ENCODE results near the gene SCAND1.
"Not testable (repeated sequence)": the region's sequence is repeated elsewhere in the genome, so short reads cannot be mapped to it uniquely, and the experiment has no call there.

The SCAND1 gene

GRCh38 chr20:35956616-35957015, 2.3 kb upstream of the SCAND1 start:
- DNase-seq, result no peak

GRCh38 chr20:35954907-35955251, 577 bp upstream of the SCAND1 start:
- DNase-seq, result no peak

GRCh38 chr20:35953387-35954199, 709 bp downstream of the SCAND1 start:
- DNase-seq, result no peak

GRCh38 chr20:35952480-35953386, 1.6 kb downstream of the SCAND1 start:
- DNase-seq, result no peak

GRCh38 chr20:35952080-35952479, 2.2 kb downstream of the SCAND1 start:
- not testable (repeated sequence) for DNase-seq

GRCh38 chr20:35950093-35950492, 4.2 kb downstream of the SCAND1 start:
- no peak for DNase-seq

- DNase-seq, result no peak
These were observed 6.4 kb downstream of the SCAND1 start for GRCh38 chr20:35947907-35948306.

- no peak for DNase-seq
These were observed 6.8 kb downstream of the SCAND1 start for GRCh38 chr20:35947489-35947888.

- DNase-seq, result no peak
These were observed 12.1 kb downstream of the SCAND1 start for GRCh38 chr20:35942243-35942642.

GRCh38 chr20:35941620-35942019, 12.7 kb downstream of the SCAND1 start:
- DNase-seq, result no peak

GRCh38 chr20:35939264-35939663, 15.0 kb downstream of the SCAND1 start:
- DNase-seq, result no peak

- no peak for DNase-seq
These were observed 20.3 kb downstream of the SCAND1 start for GRCh38 chr20:35934050-35934449.

- DNase-seq, result no peak
These were observed 25.0 kb downstream of the SCAND1 start for GRCh38 chr20:35929301-35929700.

- no peak for DNase-seq
These were observed 33.8 kb downstream of the SCAND1 start for GRCh38 chr20:35920523-35920922.

- no peak for DNase-seq
These were observed 36.3 kb downstream of the SCAND1 start for GRCh38 chr20:35918021-35918420.

- DNase-seq, result no peak
These were observed 37.2 kb downstream of the SCAND1 start for GRCh38 chr20:35917077-35917476.

GRCh38 chr20:35912881-35913280, 41.4 kb downstream of the SCAND1 start:
- DNase-seq, result no peak

- no peak for DNase-seq
These were observed 44.0 kb downstream of the SCAND1 start for GRCh38 chr20:35910254-35910653.

GRCh38 chr20:35909796-35910195, 44.5 kb downstream of the SCAND1 start:
- no peak for DNase-seq

GRCh38 chr20:35909176-35909575, 45.1 kb downstream of the SCAND1 start:
- DNase-seq, result no peak

GRCh38 chr20:35908007-35908406, 46.3 kb downstream of the SCAND1 start:
- DNase-seq, result no peak

- no peak for DNase-seq
These were observed 47.1 kb downstream of the SCAND1 start for GRCh38 chr20:35907017-35907701.

- DNase-seq, result no peak
These were observed 49.2 kb downstream of the SCAND1 start for GRCh38 chr20:35904982-35905663.

Data from amniotic stem cell (primary cell).